K562 (cell line): ENCODE measurements around the gene CLVS2.

Experiments used
- CHAMP1 ChIP-seq: fragments of 450-650 bp; IDR thresholded peaks from 2 replicates; pipeline ENCODE4 v1.6.1; 2016; ENCODE audit warnings: mild to moderate bottlenecking
- MAFK ChIP-seq: IDR thresholded peaks from 2 replicates; pipeline ENCODE4 v1.6.1; 2011; ENCODE audit warnings: low read length, improper control_type of control experiment

- TF ChIP-seq MAFK = no peak
- no peak for TF ChIP-seq CHAMP1
Measured at GRCh38 chr6:123042401-123042800, 46.4 kb downstream of the CLVS2 start.
